GM18526 (cell line): ENCODE measurements around the gene STEAP3.

Source experiments
- POLR2A ChIP-seq: IDR thresholded peaks from 3 replicates; pipeline ENCODE4 v1.6.1; 2011; ENCODE audit not compliant: insufficient read length; ENCODE audit errors: extremely low read depth

STEAP3 gene

DNA sequence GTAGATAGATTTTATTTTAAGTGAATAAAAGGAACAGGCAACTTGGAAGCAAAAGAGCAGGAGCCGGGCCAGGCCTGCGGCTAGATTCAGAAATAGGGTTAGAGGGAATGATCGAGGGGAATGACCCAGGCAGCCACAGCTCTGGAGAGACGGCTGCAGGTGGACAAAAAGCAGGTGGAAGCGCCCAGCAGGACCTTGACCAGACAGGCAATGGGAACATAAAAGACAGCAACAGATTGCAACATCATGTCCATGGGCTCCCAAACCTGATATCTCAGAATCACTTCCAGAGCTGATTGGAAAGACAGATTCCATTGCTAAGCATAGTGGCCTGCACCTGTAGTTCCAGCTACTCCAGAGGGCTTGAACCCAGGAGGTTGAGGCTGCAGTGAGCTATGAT lies 28.6 kb upstream of the STEAP3 start:
- TF ChIP-seq POLR2A: no peak

DNA sequence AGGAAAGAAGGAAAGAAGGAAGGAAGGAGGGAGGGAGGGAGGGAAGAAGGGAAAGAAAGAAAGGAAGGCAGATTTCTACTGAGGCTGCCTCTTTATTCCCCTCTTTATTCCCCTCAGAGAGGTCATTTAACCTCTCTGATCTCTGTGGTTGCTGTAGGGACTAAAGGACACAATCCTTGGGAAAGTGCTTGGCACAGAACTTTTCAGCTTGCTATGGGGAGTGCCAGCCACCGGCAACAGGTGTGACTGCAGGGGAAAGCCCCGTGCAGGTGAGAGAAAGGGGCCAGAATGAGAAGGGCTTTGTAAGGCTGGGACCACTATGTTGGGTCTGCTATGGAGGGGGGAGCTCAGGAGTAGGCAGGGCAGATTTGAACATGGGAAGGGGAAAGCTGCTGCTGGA lies 27.7 kb upstream of the STEAP3 start:
- no peak for TF ChIP-seq POLR2A

DNA sequence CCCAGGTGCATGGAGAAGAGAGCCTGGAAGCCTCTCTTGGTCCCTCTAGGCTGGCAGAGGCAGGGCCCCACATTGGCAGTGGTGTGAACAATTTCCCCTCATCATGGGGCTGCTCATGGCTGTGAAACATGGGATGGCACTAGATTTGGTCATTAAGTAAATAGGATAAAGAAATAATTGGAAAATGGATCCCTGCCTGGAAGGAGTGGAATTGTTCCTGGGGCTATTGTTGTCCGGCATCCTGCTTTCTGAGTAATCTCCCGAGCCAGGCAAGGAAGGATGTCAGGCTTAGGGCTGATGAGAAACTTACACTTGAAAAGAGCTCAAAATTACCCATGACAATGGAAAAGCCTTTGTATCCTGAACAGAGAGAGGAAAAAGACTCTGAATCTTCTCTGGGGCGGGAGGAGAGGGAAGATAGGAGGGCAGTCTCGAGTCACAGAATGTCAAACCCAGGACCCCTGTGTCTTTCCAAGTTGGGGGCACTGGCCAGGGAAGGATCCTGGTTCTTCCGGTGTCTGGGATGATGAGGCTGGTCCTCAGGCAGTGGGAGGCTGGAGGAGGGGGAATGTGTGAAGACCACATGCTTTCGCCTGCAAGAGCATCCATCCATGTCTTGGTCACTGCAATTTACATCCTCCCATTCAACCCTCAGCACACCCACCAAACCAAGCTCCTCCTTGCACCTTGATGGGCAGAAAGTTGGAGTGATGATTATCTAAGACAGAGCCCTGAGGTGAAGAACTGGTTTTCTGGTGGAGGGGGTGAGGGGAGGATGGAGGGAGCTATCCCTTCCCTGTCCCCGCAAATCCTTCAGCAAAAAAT lies 27.1 kb upstream of the STEAP3 start:
- no peak for TF ChIP-seq POLR2A

DNA sequence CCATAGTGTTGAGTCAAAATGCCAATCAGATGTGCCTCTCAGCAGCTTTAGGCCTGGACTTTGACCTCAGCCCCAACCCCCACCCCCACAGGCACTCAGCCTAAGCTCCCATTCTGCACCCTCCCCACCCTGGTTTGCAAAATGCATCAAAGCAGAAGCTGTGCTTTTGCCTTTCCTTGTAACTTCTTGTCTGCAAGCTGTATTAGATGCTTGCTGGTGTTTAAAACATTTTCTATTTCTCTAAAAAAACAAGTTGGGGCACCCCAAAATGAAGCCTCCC lies 26.6 kb upstream of the STEAP3 start:
- TF ChIP-seq POLR2A: no peak

DNA sequence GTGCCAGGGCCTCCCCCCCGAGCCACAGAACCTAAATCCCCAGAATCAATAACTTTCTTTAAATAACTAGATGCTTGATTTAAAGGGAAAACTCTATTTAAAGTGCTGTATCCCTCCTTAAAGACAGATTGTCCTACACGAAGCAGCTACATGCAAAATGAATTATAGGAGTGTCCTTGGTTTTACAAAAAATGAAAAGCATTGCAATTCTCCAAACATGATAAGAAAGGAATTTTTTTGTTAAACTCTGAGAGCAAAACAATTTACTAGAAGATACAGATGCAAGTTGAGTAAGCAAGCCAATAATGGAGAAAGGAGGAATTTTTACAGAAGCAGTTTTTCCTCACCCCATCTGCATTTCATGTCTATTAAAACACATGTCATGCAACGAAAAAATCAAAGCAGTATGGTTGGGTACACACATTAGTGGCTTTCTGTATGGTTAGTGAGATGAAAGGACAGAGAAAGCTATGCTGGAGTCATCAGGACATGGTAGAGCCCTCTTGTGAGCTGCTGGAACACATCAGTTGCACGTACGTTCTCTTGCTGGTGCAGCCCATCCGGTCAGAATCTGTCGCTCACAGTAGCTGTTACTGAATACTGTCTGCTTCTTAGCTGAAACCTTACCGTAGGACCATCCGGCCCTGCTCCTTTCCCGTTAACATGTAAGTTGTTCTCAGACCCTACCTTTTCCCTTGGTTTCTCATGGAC lies 25.9 kb upstream of the STEAP3 start:
- TF ChIP-seq POLR2A: no peak

DNA sequence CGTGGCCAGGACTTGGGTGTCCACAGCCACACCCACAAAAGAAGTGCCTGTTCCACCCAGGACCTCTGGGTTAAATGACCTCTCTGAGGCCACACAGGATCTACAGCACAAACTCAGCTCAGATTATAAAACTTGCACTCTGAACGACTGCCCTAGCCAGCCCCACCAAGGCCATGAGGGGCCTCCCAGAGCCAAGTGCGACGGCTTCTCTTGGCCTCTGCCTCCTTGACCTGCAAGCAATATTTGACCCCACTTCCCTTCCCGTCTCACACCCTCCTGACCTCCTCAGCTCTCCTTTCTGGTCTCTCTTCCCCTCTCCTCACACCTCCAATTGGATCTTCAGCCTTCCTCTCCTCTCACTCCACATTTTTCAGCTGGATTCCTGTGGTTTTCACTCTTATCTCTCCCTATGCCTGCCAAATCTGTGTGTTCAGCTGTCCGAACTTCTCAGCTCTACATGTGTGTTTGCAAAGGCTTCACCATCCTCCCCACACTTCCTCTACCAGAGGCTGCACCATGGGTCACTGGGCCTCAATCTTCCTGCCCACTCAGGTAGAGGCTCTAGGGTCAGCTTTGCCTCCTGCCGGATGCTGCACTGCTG lies 25.3 kb upstream of the STEAP3 start:
- no peak for TF ChIP-seq POLR2A

DNA sequence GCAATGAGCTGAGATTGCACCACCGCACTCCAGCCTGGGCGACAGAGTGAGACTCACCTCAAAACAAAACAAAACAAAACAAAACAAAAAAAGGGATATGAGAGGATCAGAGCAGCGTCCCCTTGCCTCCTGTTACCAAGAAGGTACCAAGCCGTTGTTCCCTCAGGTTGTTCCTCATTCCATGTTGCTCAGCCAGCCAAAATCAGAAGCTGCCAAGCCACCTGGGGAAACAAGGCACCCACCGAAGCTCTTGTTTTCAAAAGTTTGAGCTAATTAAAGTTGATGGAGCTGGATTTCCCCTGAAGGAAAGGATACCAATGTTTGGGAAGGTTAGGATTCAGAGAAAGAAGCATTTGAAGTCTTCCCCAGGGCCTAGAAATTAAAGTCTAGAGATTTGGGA lies 21.8 kb upstream of the STEAP3 start:
- no peak for TF ChIP-seq POLR2A

DNA sequence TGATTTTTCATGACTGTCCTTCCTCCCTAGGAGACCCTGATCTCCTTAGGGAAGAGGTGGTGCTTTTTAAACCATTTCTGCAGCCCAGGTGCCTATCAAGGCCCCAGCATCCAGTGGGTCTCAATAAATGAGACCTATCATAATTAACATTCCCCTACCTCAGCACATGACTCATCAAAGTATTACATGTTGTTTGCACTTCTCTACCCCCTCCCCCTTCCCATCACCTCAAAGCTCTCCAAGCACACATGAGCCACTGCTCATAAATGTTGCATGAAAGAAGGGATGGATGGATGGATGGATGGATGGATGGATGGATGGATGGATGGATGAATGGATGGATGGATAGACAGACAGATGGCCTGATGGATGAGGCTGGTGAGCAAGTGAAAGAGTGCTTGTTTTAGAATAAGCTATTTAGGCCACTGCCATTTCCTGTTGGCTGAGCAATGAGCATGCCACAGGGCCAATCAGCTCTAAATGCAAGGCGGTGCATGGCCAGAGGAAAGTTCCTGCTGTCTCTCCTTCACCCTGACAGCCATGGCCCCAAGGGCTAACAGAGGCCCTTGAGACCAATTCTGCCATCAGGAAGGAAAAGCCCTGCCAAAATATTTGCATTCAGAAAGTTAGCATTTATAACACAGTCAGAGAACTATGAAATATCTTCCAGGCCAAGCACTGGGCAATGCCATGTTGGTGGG lies 20.9 kb upstream of the STEAP3 start:
- no peak for TF ChIP-seq POLR2A

DNA sequence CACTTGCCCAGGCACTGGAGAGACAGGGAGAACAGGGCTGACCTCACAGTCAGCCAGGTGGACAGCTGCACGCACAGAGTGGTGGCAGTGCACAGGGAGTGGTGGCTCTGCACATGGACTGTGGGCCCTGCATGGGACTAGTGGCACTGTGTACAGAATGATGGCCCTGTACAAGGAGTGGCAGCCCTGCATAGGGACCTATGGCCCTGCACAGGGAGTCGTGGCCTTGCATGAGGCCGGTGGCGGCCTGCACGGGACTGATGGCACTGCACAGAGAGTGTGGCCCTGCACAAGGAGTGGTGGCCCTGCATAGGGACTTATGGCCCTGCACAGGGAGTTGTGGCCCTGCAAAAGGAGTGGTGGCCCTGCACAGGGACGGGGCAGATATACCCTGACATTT lies 19.1 kb upstream of the STEAP3 start:
- TF ChIP-seq POLR2A: no peak

DNA sequence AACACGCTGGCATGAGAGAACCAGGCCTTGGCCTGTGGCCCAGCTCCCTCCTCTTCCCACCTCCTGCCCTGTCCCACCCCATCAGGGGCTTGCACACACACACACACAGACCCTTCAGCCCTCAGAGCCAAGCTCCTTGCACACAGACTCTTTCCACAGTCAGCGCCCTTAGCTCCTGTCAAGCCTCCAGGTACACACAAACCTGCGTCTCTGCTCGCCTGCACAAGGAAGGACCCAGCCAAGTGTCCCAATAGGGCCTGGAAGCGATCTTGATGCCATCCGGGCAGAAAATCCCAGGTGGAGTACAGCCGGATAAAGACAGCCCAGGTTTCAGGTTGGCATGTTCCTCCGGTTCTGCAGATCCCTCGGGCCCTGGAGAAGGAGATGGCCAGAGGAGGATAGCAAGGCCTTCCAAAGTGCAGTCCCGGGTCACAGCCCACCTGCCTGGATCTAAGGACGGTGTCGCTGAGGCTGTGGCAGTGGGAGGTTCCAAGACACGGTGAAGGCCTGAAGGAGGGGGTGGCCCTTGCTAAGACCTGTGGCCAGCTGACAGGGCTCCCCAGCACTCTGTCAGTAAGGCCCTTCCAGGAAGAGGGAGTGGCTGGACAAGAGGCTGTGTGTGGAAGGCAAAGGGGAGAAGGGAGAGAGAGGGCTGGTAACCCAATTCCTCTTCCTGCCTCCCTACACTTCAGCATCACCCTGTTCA lies 18.5 kb upstream of the STEAP3 start:
- TF ChIP-seq POLR2A: no peak

DNA sequence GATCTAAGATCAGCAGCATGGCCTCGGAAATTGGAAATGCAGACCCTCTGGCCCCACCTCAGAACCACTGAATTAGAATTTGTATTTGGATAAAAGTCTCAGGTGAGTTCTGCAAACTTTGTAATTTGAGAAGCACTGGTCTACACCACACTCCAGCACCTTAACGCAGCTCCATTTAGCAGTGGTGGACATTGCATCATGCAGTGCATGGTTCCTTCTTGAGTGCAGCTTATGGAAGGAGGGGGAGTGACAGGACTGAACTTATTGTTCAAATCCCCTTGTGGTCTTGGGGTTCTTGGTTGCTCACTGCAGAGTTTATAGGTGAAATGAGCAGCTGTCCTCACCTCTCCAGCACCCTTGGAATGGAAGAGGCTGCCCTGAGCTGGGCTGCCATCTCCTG lies 17.4 kb upstream of the STEAP3 start:
- no peak for TF ChIP-seq POLR2A

DNA sequence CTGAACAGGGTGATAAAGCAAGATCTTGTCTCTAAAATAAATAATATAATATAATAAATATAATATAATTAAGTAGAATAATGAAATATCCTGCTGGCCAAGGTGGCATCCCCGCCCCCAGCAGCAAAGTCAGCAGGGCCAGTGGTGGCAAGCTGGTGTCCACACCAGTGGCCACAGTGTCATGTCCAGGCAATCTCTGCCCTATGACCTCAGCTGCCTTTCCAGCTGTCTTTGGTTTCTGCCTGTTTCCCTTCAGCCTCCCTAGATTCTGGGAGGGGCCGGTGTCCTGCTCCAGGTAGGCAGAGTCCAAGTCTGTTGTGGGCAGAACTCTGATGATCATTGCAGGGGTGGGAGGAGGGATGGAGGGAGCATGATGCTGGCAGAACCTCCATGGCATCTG lies 16.2 kb upstream of the STEAP3 start:
- no peak for TF ChIP-seq POLR2A

DNA sequence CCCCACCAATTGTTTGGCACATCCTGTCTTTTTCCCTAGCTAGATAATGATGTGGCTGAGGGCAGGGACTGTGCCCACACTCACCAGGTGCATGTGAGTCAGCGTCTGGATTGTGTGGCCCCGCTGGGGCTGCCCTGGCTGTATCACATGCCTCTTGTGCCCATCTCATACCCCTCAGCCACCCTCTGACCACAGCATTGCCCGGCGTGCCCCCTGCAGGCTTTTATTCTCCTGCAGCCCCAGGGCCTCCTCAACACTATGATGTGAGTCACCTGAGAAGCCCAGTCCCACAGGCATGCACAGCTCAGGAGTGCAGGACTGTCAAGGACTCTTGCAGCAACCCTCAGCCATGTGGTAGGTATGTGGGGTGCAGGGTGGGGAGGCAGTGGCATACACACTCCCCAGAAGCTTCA lies 14.8 kb upstream of the STEAP3 start:
- TF ChIP-seq POLR2A: no peak

DNA sequence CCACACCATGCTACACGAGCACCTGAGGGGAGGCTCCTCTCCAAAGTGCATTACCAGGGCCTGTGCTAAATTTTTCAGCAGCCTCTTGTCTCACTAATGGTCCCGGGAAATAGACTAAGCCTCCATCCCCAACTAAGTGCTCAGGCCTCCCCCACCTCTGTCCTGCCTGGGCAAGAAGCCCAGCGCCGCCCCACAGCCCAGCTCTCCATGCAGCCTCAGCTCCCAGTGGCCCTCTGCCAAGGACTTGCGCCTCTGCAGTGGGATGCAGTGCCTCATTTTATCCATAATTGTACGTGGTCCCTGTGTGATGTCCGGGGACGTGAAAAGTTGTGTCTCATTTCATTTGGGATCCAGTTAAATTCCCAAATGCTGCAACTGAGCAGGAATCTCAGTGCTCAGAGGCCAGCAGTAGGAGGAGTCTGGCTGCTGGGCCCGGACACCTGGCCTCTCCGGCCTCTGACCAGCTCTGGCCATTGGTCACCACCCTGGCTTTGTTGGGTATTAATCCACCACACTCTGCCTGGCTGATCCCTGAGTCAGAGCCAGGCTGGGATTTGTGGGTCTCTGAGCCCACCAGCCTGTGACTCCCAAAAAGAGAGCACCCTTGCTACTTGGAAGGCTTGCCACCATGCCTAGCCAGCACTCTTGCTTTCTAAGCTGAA lies 11.4 kb upstream of the STEAP3 start:
- no peak for TF ChIP-seq POLR2A

DNA sequence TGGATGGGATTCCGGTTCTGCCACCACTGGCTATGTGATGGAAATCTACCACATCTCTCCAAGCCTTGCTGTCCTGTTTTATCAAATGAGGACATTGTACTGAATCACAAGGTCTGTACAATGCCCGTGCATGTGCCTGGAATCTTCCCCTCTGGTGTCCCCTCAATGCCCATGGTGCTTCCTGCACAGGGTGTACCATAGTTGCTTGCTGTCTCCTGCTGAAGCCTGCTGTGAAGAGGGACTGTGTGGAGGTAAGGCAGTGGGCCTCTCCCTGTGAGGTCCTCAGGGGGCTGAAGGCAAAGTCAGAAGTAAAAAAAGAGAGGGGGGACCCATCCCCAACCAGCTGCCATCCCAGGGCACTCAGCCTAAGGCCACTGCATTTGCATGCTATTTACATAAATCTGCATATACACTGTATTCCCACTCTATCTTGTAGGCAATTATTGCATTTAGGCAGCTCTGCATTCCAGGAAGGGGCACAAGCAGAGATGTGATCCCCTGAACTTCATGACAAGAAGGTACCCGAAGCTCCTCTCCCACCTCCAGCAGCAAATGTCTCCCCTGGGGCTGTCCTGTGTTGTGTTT lies 9.1 kb upstream of the STEAP3 start:
- no peak for TF ChIP-seq POLR2A

DNA sequence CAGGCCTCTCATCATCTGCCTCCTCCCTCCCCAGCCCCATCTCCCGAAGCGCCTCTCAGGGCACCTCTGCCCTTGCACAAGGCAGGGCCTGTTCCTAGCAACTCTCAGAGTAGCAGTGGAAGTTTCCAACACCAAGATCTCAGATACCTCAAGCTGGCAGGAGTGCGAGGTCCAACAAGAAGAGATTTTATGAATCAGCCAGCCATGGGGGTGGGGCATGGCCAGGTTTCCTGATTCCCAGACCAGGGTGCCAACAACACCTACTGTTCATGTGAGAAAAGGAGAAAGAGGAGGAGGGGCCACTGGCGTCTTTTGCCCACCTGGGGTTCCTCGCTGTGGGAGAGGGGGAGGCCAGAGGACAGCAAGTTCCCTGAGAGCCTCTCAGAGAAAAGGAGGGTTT lies 6.6 kb upstream of the STEAP3 start:
- no peak for TF ChIP-seq POLR2A
